Kidney (tissue), 14 donors: ENCODE data around the gene IL22RA2. TPM values are rescaled to one million over a fixed set of nuclear protein-coding genes. Genes with fewer than 3 reads are reported as not detected.

Source experiments
- DNase-seq, 5 donors: peaks; one replicate each; pipeline ENCODE4 v3.0.0-alpha.2; 2013 to 2020
- FAIRE-seq: peaks from 2 replicates; lab custom pipeline; 2012; peaks lifted over from hg19 to GRCh38; lab: Jason Lieb, UNC
- H3K27ac ChIP-seq, 2 donors: one replicate each; pipeline ENCODE4 v1.7.0; 2013; ENCODE audit warnings: low read depth in 2 of 2, low read length in 2 of 2, inconsistent platforms in 1 of 2
- H3K27me3 ChIP-seq: one replicate; pipeline ENCODE4 v1.7.1; 2013; ENCODE audit warnings: low read length, inconsistent platforms; ENCODE audit not compliant: control insufficient read depth, insufficient read depth
- H3K36me3 ChIP-seq, 3 donors: one replicate each; pipeline versions ENCODE4 v1.7.0 to v1.7.1; 2013; ENCODE audit warnings: low read length in 3 of 3, control low read depth in 1 of 3, inconsistent platforms in 1 of 3; ENCODE audit not compliant: insufficient read depth in 3 of 3, control insufficient read depth in 2 of 3
- H3K4me1 ChIP-seq, 3 donors: one replicate each; pipeline versions ENCODE4 v1.7.0 to v1.7.1; 2013; ENCODE audit warnings: low read length in 3 of 3, inconsistent platforms in 1 of 3, low read depth in 1 of 3; ENCODE audit not compliant: control insufficient read depth in 2 of 3, insufficient read depth in 2 of 3
- H3K4me3 ChIP-seq, 3 donors: one replicate each; pipeline versions ENCODE4 v1.7.0 to v1.8.1; 2013; ENCODE audit warnings: low read length in 3 of 3, control low read depth in 1 of 3, inconsistent platforms in 1 of 3
- H3K9ac ChIP-seq, 3 donors: one replicate each; pipeline versions ENCODE4 v1.7.0 to v1.7.1; 2013; ENCODE audit warnings: low read length in 3 of 3, control low read depth in 1 of 3, inconsistent platforms in 1 of 3
- H3K9me3 ChIP-seq, 3 donors: one replicate each; pipeline versions ENCODE4 v1.7.0 to v1.7.1; 2013; ENCODE audit warnings: low read length in 3 of 3, control low read depth in 1 of 3, inconsistent platforms in 1 of 3; ENCODE audit not compliant: control insufficient read depth in 2 of 3, insufficient read depth in 1 of 3
- intact Hi-C: fragments of 100-400 bp; cut with DNase I; formaldehyde crosslinking; loops from one replicate; pipeline ENCODE4 v1.11.1; 2022
- polyA plus RNA-seq: library from polyadenylated mRNA; stranded (reverse); fragments of 350-450 nt; fragmentation: Illumina TruSeq; extraction: RNeasy Lipid Tissue Mini Kit (QIAGEN cat#74804); gene quantifications from one replicate; pipeline ENCODE4 v1.2.3, GENCODE V29; 2014; ENCODE audit warnings: low read depth, low replicate concordance; ENCODE audit not compliant: insufficient read depth
- total RNA-seq: library from RNA; stranded (reverse); fragmentation: NEBNext Ultra II Directional; extraction: Animal tissue kit (Norgen Biotek cat#: 25700); gene quantifications from one replicate; pipeline ENCODE4 v1.2.1, GENCODE V29; 2021
- TF ChIP-seq, protein P1 (sequence below): IDR thresholded peaks from 3 replicates; pipeline ENCODE4 v1.5.1; 2012; ENCODE audit warnings: mild to moderate bottlenecking, moderate library complexity, borderline replicate concordance; ENCODE audit not compliant: insufficient read depth; ENCODE audit errors: extremely low read depth
- donor health status: control.
- donor health status: control.
- donor health status: control.
- donor health status: control.
- donor health status: control.
- donor health status: DM: yes; HTN: yes; CAD: no.
- donor health status: Normal renal cell carcinoma (clear cell type).

The IL22RA2 gene
- total and polyA plus RNA-seq, 2 donors from 2014 or later = not detected

DNA sequence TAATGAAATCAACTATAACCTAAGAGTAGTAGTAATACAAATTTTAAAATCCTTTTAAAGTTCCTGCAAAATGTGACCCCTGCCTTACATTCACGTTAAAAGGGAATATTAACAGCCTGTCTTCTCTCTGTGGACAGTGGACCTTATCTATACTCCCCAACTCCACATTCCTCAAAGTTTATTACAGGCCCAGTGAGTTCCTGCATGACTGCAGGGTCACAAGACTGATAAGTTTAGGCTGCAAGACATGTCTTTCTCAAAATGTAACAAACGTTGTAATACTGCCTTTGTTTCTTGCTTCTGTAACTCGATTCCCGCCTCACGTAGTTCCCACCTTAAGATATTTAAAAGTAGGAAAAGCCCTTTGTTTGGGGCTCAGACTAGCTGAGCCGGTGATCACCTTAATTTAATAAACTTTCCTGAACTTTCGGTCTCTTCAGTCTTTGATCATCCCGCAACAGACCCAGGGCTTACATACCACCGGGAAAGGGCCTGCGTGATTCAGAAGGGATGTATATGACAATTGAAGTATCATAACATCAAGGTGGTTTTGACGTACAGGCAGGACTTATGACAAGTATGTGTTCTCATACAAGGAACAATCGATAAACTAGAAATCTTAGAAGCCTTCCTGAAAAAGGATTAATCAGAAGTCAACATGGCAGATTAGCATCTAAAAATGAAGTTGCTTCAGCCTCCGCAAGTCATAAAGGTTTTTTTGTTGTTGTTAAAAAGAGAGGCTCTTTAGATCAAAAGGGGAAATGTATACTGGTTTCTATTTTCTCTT lies 3.0 kb downstream of the IL22RA2 start:
- Histone ChIP-seq H3K4me1 (no peaks in the 10 kb centered on the region), H3K27me3 (no peaks in the 10 kb centered on the region), H3K36me3 (no peaks in the 10 kb centered on the region), H3K9me3 (no peaks in the 10 kb centered on the region), H3K4me3 (no peak overlapping the region), H3K9ac (no peak overlapping the region), H3K27ac (no peak overlapping the region)
- TF ChIP-seq, protein P1, sequence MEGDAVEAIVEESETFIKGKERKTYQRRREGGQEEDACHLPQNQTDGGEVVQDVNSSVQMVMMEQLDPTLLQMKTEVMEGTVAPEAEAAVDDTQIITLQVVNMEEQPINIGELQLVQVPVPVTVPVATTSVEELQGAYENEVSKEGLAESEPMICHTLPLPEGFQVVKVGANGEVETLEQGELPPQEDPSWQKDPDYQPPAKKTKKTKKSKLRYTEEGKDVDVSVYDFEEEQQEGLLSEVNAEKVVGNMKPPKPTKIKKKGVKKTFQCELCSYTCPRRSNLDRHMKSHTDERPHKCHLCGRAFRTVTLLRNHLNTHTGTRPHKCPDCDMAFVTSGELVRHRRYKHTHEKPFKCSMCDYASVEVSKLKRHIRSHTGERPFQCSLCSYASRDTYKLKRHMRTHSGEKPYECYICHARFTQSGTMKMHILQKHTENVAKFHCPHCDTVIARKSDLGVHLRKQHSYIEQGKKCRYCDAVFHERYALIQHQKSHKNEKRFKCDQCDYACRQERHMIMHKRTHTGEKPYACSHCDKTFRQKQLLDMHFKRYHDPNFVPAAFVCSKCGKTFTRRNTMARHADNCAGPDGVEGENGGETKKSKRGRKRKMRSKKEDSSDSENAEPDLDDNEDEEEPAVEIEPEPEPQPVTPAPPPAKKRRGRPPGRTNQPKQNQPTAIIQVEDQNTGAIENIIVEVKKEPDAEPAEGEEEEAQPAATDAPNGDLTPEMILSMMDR = no peak
- DNase-seq (no peak), FAIRE-seq (no peak)
- intact Hi-C loops = no loop called here

DNA sequence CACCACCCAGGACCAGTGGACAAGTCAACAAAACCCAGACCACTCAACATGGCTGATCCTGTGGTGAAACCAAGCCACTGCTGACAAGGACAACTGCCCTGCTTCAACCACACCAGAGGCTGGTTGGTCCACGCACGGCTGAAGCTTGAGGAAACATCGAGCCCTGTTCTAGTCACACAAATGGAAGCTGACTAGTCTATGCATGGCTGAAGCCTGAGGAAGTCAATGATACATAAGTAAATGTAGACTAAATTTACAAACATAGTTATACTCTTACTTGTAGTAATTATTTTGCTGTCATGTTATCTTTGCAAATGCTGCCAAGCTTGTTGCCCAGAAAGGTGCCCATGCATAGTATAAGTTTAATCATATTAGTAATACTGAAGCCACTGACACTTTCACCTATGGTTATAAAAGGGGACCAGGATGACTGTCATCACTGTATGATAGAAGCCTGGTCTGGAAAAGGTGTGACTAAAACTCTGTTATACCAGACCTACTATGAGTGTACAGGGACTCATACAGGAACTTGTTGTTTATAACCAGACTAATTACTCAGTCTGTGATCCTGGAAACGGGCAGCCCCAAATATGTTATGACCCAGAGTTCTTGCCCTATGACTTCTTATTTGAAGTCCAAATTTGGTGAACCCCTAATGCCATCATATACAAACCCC lies 5.6 kb downstream of the IL22RA2 start:
- FAIRE-seq (no peak), DNase-seq (no peak)

DNA sequence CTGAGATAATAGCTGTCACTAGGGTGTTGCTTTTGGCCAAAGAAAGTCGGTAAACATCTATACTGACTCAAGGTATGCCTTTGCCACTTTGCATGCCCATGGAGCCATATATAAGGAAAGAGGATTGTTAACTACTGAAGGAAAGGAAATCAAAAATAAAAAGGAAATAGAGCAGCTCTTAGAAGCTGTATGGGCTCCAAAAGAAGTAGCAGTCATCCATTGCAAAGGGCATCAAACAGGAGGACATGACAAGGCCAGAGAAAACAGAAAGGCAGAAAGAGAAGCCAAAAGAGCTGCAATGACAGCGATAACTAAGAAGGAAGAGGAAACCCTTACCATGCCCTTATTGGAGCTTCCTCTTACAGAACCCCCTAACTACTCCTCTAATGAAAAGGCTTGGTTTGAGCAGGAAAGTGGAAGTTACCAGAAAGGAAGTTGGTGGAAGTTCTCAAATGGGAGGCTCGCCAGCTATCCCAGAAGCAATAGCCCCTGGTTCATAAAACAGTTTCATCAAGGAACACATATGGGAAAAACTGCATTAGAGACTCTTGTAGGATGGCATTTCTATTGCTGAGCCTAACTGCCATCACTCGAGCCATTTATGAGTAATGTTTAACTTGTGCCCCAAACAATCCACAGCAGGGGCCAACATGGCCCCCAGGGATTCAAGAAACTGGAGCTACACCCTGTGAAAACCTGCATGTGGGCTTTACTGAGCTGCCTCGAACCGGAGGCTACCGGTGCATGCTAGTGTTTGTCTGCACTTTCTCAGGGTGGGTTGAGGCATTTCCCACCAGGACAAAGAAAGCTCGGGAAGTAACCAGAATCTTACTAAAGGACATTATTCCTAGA lies 7.0 kb downstream of the IL22RA2 start:
- Histone ChIP-seq H3K4me1 (no peaks in the 10 kb centered on the region), H3K36me3 (no peaks in the 10 kb centered on the region), H3K27me3 (no peaks in the 10 kb centered on the region), H3K27ac (no peak overlapping the region), H3K9ac (no peak overlapping the region), H3K4me3 (no peak overlapping the region), H3K9me3 (no peaks in the 10 kb centered on the region)
- FAIRE-seq = no peak
- DNase-seq = no peak
- intact Hi-C loops = no loop called here
- TF ChIP-seq, protein P1 = no peak

More for the DNA sequence above, 5.6 kb downstream of the IL22RA2 start:
- Histone ChIP-seq H3K9me3 (no peaks in the 10 kb centered on the region), H3K27me3 (no peaks in the 10 kb centered on the region), H3K27ac (no peak overlapping the region), H3K36me3 (no peaks in the 10 kb centered on the region), H3K9ac (no peak overlapping the region), H3K4me1 (no peaks in the 10 kb centered on the region), H3K4me3 (no peak overlapping the region)
- intact Hi-C loops = no loop called here
- TF ChIP-seq, protein P1 = no peak
